Mucosa of gallbladder (tissue), 1 donor: ENCODE data around the gene OLFM1. TPM values are rescaled to one million over a fixed set of nuclear protein-coding genes. Genes with fewer than 3 reads are reported as not detected.
"Not testable (repeated sequence)": the region's sequence is repeated elsewhere in the genome, so short reads cannot be mapped to it uniquely, and the experiment has no call there.

Experiments used
- DNase-seq: peaks from one replicate; pipeline ENCODE4 v3.0.0-alpha.2; 2020; ENCODE audit warnings: low spot score
- total RNA-seq: library from RNA; stranded (reverse); gene quantifications from one replicate; pipeline ENCODE4 v1.2.1, GENCODE V29; 2021
- donor health status: DM: no; HTN: no; CAD: no.

Gene OLFM1
- total RNA-seq, 1 donor from 2014 or later = 13.4 TPM

- no peak for DNase-seq
These were observed 18.5 kb downstream of the OLFM1 start for GRCh38 chr9:135105938-135106491.

GRCh38 chr9:135106551-135107270, 19.2 kb downstream of the OLFM1 start:
- DNase-seq = no peak

GRCh38 chr9:135107581-135108235, 20.2 kb downstream of the OLFM1 start:
- no peak for DNase-seq

DNA sequence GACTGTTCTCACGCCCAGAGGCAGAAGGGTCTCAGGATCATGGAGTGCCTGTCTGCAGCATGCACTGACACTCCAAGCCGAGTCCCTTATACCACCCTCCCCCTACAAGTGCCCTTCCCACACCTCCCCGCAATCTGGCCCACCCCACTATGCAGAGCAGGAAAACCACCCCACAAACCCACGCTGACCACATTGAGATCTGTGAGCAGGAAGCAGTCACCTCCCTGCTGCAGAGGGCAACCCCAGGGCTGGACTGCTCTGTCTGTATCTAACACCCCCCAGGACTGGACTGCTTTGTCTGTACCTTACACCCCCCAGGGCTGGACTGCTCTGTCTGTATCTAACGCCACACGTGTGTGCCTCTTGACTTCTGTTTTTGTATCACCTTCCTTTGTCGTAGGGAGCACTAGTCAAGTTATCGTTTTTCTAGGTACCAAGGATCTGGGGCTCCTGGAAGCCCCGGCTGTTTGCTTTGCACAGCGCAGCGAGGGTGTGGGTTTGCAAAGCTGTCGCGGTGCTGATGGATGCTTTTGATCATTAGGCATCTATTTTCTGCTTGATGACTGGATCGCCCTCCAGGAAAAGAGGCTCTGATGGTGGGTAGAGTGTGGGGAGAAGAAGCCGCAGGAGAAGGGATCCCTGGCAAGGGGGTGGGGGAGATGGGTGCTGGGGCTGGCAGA, 21.5 kb downstream of the OLFM1 start:
- DNase-seq = no peak

DNA sequence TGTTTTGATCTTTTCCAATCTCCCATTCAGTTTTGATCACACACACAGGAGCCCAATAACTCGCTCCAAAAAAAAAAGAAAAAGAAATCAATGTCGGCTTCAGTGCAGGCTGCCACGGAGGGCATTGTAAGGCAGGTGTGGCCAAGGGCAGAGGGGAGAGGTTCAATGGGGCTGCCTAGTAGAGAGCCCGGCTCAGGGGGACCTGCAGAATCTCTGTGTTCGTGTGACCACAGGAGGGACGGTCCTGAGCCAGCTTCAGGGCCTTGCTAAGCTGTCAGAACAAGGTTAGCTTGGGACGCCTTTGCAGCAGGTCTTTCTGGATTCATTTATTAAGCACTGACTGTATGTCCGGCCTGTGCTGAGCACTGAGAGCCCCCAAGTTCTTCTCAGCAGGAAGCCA, 22.2 kb downstream of the OLFM1 start:
- DNase-seq = no peak

DNA sequence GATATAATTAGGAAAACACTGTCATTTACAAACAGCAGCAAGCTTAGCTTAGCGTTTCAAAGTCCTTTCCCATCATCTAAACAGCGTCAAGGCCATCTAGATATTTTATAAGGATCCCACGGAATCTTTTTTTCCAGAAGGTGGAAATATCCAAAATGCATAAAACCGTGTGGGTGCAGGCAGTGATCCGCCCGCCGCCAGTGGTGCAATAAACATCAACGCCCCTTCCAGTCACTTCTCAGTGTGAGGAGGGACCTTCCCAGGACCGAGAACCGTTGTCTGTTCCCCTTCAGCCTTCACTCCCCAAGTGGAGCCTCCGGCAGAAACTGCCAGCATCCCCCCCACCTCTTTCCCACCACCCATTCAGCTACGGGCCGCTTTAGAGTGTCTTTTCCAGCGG, 22.9 kb downstream of the OLFM1 start:
- no peak for DNase-seq

- DNase-seq = not testable (repeated sequence)
These were observed 24.1 kb downstream of the OLFM1 start for GRCh38 chr9:135111600-135111999.

- DNase-seq = no peak
These were observed 28.9 kb downstream of the OLFM1 start for GRCh38 chr9:135116371-135116770.

GRCh38 chr9:135116881-135117280, 29.4 kb downstream of the OLFM1 start:
- DNase-seq = no peak

DNA sequence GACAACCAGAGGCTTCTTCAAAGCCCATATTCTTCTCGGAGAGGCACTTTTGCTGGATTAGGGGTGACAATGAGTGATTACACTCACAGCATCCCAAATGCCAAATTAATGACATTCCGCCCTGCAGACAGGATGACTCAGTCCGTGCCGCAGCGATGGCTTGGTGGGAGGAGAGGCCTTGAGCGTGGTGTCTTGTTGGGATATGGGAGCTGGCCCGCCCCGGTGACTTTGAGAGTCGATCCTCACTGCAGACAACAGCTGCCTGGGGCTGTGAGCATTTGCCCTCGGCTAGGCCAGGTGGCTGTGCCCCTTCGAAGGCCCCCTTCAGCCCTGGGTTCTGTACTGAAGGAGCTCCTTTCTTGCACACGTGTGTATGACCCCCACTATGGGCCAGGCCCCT, 29.8 kb downstream of the OLFM1 start:
- no peak for DNase-seq

DNA sequence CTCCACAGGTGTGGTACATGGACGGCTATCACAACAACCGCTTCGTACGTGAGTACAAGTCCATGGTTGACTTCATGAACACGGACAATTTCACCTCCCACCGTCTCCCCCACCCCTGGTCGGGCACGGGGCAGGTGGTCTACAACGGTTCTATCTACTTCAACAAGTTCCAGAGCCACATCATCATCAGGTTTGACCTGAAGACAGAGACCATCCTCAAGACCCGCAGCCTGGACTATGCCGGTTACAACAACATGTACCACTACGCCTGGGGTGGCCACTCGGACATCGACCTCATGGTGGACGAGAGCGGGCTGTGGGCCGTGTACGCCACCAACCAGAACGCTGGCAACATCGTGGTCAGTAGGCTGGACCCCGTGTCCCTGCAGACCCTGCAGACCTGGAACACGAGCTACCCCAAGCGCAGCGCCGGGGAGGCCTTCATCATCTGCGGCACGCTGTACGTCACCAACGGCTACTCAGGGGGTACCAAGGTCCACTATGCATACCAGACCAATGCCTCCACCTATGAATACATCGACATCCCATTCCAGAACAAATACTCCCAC, 32.1 kb downstream of the OLFM1 start:
- no peak for DNase-seq

DNA sequence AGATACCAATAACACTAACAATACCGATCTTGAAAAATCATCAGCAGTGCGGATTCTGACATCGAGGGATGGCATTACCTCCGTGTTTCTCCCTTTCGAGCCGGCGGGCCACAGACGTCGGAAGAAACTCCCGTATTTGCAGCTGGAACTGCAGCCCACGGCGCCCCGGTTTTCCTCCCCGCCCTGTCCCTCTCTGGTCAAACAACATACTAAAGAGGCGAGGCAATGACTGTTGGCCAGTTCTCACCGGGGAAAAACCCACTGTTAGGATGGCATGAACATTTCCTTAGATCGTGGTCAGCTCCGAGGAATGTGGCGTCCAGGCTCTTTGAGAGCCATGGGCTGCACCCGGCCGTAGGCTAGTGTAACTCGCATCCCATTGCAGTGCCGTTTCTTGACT, 32.8 kb downstream of the OLFM1 start:
- DNase-seq = no peak

DNA sequence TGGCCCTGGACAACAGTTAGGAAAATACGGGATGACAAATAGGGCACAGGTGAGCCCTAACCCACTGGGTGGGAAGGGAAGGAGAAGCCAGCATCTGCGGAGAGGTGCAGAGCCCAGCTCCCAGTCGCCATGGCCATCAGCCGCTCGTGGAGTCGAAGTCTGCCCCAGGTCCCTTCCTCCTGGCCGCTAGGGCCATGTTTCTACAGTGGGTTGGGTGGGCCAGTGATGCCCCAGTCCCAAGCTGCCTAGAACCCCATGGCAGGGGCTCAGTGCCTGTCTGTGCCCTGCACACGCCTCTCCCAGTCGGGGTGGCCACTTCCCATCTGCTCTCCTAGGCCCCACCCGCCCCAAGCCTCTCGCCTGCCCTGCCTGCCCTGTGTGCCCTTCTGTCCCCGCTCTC, 34.8 kb downstream of the OLFM1 start:
- DNase-seq = no peak

DNA sequence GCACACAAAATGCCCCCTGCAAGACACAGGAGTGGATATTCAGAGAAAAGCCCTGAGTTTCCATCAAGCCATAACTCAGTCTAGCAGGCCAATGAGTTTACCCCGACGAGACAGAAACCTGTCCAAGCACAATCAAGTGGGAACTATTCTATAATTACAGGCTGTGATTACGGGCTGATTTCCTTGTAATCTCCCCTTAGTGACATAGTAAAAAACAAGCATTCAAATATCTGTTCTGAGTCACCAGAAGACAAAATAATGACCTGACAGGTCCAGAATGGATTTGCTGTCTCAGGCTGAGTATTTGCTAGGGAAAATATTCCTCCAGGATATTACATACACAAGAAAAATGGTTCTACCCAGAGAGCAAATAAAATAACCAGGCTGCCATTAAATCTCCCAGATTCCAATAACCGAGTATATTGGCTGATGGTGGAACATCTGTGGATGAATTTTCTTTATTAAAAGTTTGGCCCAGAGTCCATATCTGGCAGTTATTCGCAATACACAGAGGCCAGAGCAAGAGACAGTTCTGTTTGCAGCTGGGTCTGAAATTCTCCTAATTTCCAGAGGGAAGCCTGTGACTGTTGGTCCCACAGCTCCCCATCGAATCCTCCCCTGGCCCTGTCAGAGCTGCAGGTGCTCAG, 35.8 kb downstream of the OLFM1 start:
- no peak for DNase-seq

- DNase-seq = no peak
These were observed 36.3 kb downstream of the OLFM1 start for GRCh38 chr9:135123773-135124134.

DNA sequence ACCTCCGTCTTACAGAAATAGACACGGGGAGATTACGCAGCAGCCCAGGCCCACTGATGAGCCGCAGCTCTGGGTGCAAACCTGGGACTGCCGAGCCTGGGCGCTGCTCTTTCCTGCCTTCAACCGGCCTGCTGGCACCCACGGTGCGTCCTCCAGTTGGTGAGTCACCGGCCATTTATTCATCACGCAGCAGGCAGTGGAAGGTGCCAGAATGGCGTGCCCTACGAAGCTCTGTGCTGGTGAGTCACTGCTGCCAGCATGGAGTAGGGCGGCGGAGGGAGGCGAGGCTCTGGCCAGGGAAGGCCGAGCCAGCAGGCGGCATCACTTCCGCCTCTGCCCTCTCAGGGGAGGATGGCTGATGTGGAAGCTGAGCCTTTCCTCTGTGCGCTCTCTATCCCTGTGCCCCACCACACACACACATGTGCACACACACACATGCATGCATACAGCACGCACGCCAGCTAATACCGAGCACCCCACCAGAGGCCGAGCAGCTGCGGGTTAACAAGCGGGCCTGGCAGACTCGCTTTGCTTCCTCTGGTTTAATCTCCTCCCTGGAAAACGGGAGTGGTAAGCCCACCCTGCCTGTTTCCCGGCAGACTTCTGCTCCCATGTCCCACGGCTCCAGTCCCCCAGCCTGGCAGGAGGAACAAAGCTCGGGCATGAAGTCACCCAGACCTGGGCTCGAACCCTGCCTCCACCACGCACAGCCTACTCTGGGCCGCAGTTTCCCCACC, 39.2 kb downstream of the OLFM1 start:
- DNase-seq = no peak

- no peak for DNase-seq
These were observed 40.5 kb downstream of the OLFM1 start for GRCh38 chr9:135127718-135128670.

GRCh38 chr9:135129137-135129695, 41.7 kb downstream of the OLFM1 start:
- DNase-seq = no peak

DNA sequence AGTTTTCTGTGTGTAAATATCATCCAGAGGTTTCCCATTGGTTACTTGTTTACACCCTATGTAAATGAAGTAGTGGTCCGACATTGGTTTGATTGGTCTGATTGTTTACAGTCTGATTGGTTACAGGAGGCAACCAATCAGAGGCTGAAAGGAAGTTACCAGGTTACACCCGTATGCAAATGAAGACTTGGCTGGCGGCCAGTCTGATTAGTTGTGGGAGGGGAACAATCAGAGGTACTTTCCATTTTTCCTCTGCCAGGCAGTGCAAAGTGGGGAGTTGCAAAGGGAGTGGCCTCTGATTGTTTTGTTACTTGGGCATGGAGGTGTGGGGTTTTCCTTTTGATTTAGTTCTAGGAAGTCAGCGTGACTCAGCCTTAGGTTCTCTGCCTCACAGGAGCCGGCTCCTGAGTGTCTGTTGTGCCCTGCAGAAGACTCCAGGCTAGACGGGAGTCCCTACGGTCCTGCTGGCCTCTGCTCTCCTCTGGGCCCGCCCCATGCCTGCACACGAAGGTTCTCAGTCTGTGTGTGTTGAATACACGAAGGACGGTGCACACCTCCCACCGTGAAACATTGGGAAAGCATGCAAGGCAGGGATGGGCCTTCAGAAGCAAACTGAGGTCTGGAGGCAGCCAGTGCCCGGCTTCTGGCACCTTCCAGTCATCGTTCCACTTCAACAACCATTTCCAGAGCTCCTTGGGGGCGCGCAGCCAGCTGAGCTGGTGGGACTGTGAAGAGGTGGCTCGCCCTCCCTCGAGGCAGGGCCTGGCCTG, 42.9 kb downstream of the OLFM1 start:
- DNase-seq = no peak
